ENCODE measurements around the gene CTAGE15.
A peak's percentile ranks its signal among the peaks of the same experiment; 100 is the strongest.
"Not testable (repeated sequence)": the region's sequence is repeated elsewhere in the genome, so short reads cannot be mapped to it uniquely, and the experiment has no call there.

Gene CTAGE15

GRCh38 chr7:143615545-143615944 is 43.9 kb downstream of the CTAGE15 start:
- H3K9ac ChIP-seq (ENCODE audit: low read length); H3K9me2 ChIP-seq (replicated peaks; ENCODE audit: insufficient read depth, low read length); H3K4me2 ChIP-seq (ENCODE audit: low read depth, low read length); H3F3A ChIP-seq (ENCODE audit: insufficient read depth, low read length); H3K27ac ChIP-seq (ENCODE audit: low read length); H3K27me3 ChIP-seq (replicated peaks; ENCODE audit: insufficient read depth, low read length); DNase-seq; H3K4me1 ChIP-seq (ENCODE audit: low read length); H2AFZ ChIP-seq (ENCODE audit: low read length); H4K20me1 ChIP-seq (ENCODE audit: insufficient read depth, low read length); H3K36me3 ChIP-seq (replicated peaks; ENCODE audit: insufficient read depth, low read length); H3K4me3 ChIP-seq (ENCODE audit: low read length); H3K79me2 ChIP-seq (ENCODE audit: low read length); H3K9me3 ChIP-seq (replicated peaks; ENCODE audit: insufficient read depth, low read length): not testable (repeated sequence)

GRCh38 chr7:143617204-143617603 is 45.6 kb downstream of the CTAGE15 start:
- H3F3A ChIP-seq (ENCODE audit: insufficient read depth, low read length); H2AFZ ChIP-seq (ENCODE audit: low read length); H3K9ac ChIP-seq (ENCODE audit: low read length); H3K4me3 ChIP-seq (ENCODE audit: low read length); H3K79me2 ChIP-seq (ENCODE audit: low read length); H4K20me1 ChIP-seq (ENCODE audit: insufficient read depth, low read length); H3K4me2 ChIP-seq (ENCODE audit: low read depth, low read length); H3K27ac ChIP-seq (ENCODE audit: low read length); H3K27me3 ChIP-seq (replicated peaks; ENCODE audit: insufficient read depth, low read length); H3K9me2 ChIP-seq (replicated peaks; ENCODE audit: insufficient read depth, low read length); H3K4me1 ChIP-seq (ENCODE audit: low read length); DNase-seq; H3K9me3 ChIP-seq (replicated peaks; ENCODE audit: insufficient read depth, low read length); H3K36me3 ChIP-seq (replicated peaks; ENCODE audit: insufficient read depth, low read length): not testable (repeated sequence)

- H3K4me3 ChIP-seq (ENCODE audit: low read length); H3K4me1 ChIP-seq (ENCODE audit: low read length); DNase-seq: not testable (repeated sequence)
Measured at GRCh38 chr7:143620058-143620457, 48.5 kb downstream of the CTAGE15 start.

GRCh38 chr7:143620646-143621045 is 49.0 kb downstream of the CTAGE15 start, which contains the start of gene TCAF2:
TSS of gene TCAF2 (plus strand) at chr7:143620974.
- not testable (repeated sequence) for H3K9ac ChIP-seq (ENCODE audit: low read length); H3K4me2 ChIP-seq (ENCODE audit: low read depth, low read length); DNase-seq; H3K27me3 ChIP-seq (replicated peaks; ENCODE audit: insufficient read depth, low read length); H3K9me2 ChIP-seq (replicated peaks; ENCODE audit: insufficient read depth, low read length); H3K27ac ChIP-seq (ENCODE audit: low read length); H3K9me3 ChIP-seq (replicated peaks; ENCODE audit: insufficient read depth, low read length); H3K79me2 ChIP-seq (ENCODE audit: low read length); H3K36me3 ChIP-seq (replicated peaks; ENCODE audit: insufficient read depth, low read length); H3F3A ChIP-seq (ENCODE audit: insufficient read depth, low read length); H3K4me1 ChIP-seq (ENCODE audit: low read length); H2AFZ ChIP-seq (ENCODE audit: low read length); H4K20me1 ChIP-seq (ENCODE audit: insufficient read depth, low read length)
- H3K4me3 ChIP-seq (ENCODE audit: low read length) = peak within 1 kb of the TSS; percentile 37; the same call in 1 of the 2 replicates

More at GRCh38 chr7:143620058-143620457, 48.5 kb downstream of the CTAGE15 start:
- H3K9me3 ChIP-seq (replicated peaks; ENCODE audit: insufficient read depth, low read length); H4K20me1 ChIP-seq (ENCODE audit: insufficient read depth, low read length); H3K27me3 ChIP-seq (replicated peaks; ENCODE audit: insufficient read depth, low read length); H3K27ac ChIP-seq (ENCODE audit: low read length); H3K4me2 ChIP-seq (ENCODE audit: low read depth, low read length); H3K79me2 ChIP-seq (ENCODE audit: low read length); H3K9me2 ChIP-seq (replicated peaks; ENCODE audit: insufficient read depth, low read length); H3F3A ChIP-seq (ENCODE audit: insufficient read depth, low read length); H3K36me3 ChIP-seq (replicated peaks; ENCODE audit: insufficient read depth, low read length); H3K9ac ChIP-seq (ENCODE audit: low read length); H2AFZ ChIP-seq (ENCODE audit: low read length): not testable (repeated sequence)

- not testable (repeated sequence) for H3K79me2 ChIP-seq (ENCODE audit: low read length); H2AFZ ChIP-seq (ENCODE audit: low read length); H3F3A ChIP-seq (ENCODE audit: insufficient read depth, low read length); H3K27me3 ChIP-seq (replicated peaks; ENCODE audit: insufficient read depth, low read length); H3K36me3 ChIP-seq (replicated peaks; ENCODE audit: insufficient read depth, low read length); H4K20me1 ChIP-seq (ENCODE audit: insufficient read depth, low read length); H3K4me3 ChIP-seq (ENCODE audit: low read length); H3K4me1 ChIP-seq (ENCODE audit: low read length); H3K9ac ChIP-seq (ENCODE audit: low read length); H3K9me2 ChIP-seq (replicated peaks; ENCODE audit: insufficient read depth, low read length); DNase-seq; H3K27ac ChIP-seq (ENCODE audit: low read length); H3K4me2 ChIP-seq (ENCODE audit: low read depth, low read length); H3K9me3 ChIP-seq (replicated peaks; ENCODE audit: insufficient read depth, low read length)
Measured at GRCh38 chr7:143621175-143621574, 49.6 kb downstream of the CTAGE15 start.

- not testable (repeated sequence) for H3K4me1 ChIP-seq (ENCODE audit: low read length); H3K27me3 ChIP-seq (replicated peaks; ENCODE audit: insufficient read depth, low read length); H3K36me3 ChIP-seq (replicated peaks; ENCODE audit: insufficient read depth, low read length); H3K9me3 ChIP-seq (replicated peaks; ENCODE audit: insufficient read depth, low read length); H3K27ac ChIP-seq (ENCODE audit: low read length); H3K4me2 ChIP-seq (ENCODE audit: low read depth, low read length); H2AFZ ChIP-seq (ENCODE audit: low read length); H3F3A ChIP-seq (ENCODE audit: insufficient read depth, low read length); H3K9ac ChIP-seq (ENCODE audit: low read length); DNase-seq; H4K20me1 ChIP-seq (ENCODE audit: insufficient read depth, low read length); H3K9me2 ChIP-seq (replicated peaks; ENCODE audit: insufficient read depth, low read length); H3K4me3 ChIP-seq (ENCODE audit: low read length); H3K79me2 ChIP-seq (ENCODE audit: low read length)
Measured at GRCh38 chr7:143622130-143622529, 50.5 kb downstream of the CTAGE15 start.

Measured in MM.1S (cell line).